A549 (cell line): Measurements from ENCODE around the gene COQ10A. TPM values are rescaled to one million over a fixed set of nuclear protein-coding genes. Genes with fewer than 3 reads are reported as not detected.

Experiments
- ATAC-seq, 2 experiments: fragments of 200-7000 bp in 1 of 2; fragments of >200 bp in 1 of 2; cut with Nextera tagmentation in 1 of 2; cut with Tn5 transposase in 1 of 2; 3 replicates each; pipeline versions ENCODE4 v1.8.0 to v1.9.1; 2018 to 2020; ENCODE audit warnings: mild to moderate bottlenecking in 1 of 2, moderate library complexity in 1 of 2
- CTCF ChIA-PET: fragments of 300-600 bp; sonication (Branson Sonifier 250); formaldehyde crosslinking; extraction: SDS; loops from one replicate; lab custom pipeline; 2021; ENCODE audit warnings: antibody characterized with exemption, inconsistent platforms; lab: Yijun Ruan, JAX
- POLR2A ChIA-PET: fragments of 350-600 bp; formaldehyde crosslinking; extraction: SDS; loops from one replicate; lab custom pipeline; 2021; ENCODE audit warnings: antibody characterized with exemption, inconsistent platforms; lab: Yijun Ruan, JAX
- DNase-seq, 2 experiments: peaks; one replicate each; pipeline versions ENCODE4 v3.0.0 to v3.0.0-alpha.2; 2011 to 2016; ENCODE audit warnings: low read depth in 1 of 2, low spot score in 1 of 2
- FAIRE-seq: peaks from 2 replicates; lab custom pipeline; 2011; peaks lifted over from hg19 to GRCh38; lab: Jason Lieb, UNC
- H3K27ac ChIP-seq, 2 experiments: fragments of >200 bp; sonication (Bioruptor Twin); formaldehyde crosslinking; 3 replicates each; pipeline ENCODE4 v1.5.1; 2016 to 2017
- H3K4me1 ChIP-seq: fragments of >200 bp; sonication (Bioruptor Twin); formaldehyde crosslinking; 3 replicates; pipeline ENCODE4 v1.6.1; 2016
- H3K4me2 ChIP-seq: fragments of >200 bp; sonication (Bioruptor Twin); formaldehyde crosslinking; 3 replicates; pipeline ENCODE4 v1.6.1; 2016
- H3K4me3 ChIP-seq: fragments of >200 bp; sonication (Bioruptor Twin); formaldehyde crosslinking; 3 replicates; pipeline ENCODE4 v1.5.1; 2016
- H3K9me3 ChIP-seq: fragments of >200 bp; sonication (Bioruptor Twin); formaldehyde crosslinking; 3 replicates; pipeline ENCODE4 v1.6.1; 2016
- EP300 ChIP-seq, 2 experiments: fragments of >200 bp; sonication (Bioruptor Twin); formaldehyde crosslinking; IDR thresholded peaks; 2 replicates in 1 of 2; 3 replicates in 1 of 2; pipeline ENCODE4 v1.6.1; 2016 to 2017
- FOSB ChIP-seq: fragments of 250-450 bp; sonication (Bioruptor Pico); IDR thresholded peaks from 2 replicates; pipeline ENCODE4 v1.5.0; 2020; ENCODE audit warnings: mild to moderate bottlenecking, moderate library complexity
- FOSL2 ChIP-seq, 2 experiments: fragments of 450-650 bp in 1 of 2; fragments of >200 bp in 1 of 2; sonication (Bioruptor Twin) in 1 of 2; formaldehyde crosslinking; IDR thresholded peaks; 2 replicates each; pipeline versions ENCODE4 v1.5.0 to v1.6.1; 2016 to 2020; ENCODE audit warnings: mild to moderate bottlenecking in 1 of 2, moderate library complexity in 1 of 2
- FOXS1 ChIP-seq: fragments of 250-450 bp; sonication (Bioruptor Pico); IDR thresholded peaks from 2 replicates; pipeline ENCODE4 v1.5.0; 2020; ENCODE audit warnings: mild to moderate bottlenecking, moderate library complexity
- HEYL ChIP-seq: fragments of 250-450 bp; sonication (Bioruptor Pico); IDR thresholded peaks from 2 replicates; pipeline ENCODE4 v1.8.0; 2021; ENCODE audit warnings: mild to moderate bottlenecking, moderate library complexity
- HOXB13 ChIP-seq: fragments of 250-450 bp; sonication (Bioruptor Pico); IDR thresholded peaks from 2 replicates; pipeline ENCODE4 v1.5.0; 2020; ENCODE audit warnings: low read depth, mild to moderate bottlenecking, moderate library complexity
- KDM1A ChIP-seq: fragments of 200-600 bp; sonication (generic); IDR thresholded peaks from 2 replicates; pipeline ENCODE4 v1.6.1; 2016; ENCODE audit warnings: low read depth, mild to moderate bottlenecking
- MAFK ChIP-seq: fragments of 450-650 bp; IDR thresholded peaks from 2 replicates; pipeline ENCODE4 v1.6.1; 2014; ENCODE audit not compliant: partially characterized antibody
- MAZ ChIP-seq: fragments of 150-350 bp; IDR thresholded peaks from 2 replicates; pipeline ENCODE4 v1.6.1; 2014; ENCODE audit warnings: antibody characterized with exemption, low read depth, low read length, borderline replicate concordance
- MYC ChIP-seq: IDR thresholded peaks from 2 replicates; pipeline ENCODE4 v1.6.1; 2012; ENCODE audit warnings: mild to moderate bottlenecking, inconsistent platforms, low read length, improper control_type of control experiment, borderline replicate concordance
- POLR2A ChIP-seq: IDR thresholded peaks from 2 replicates; pipeline ENCODE4 v1.6.1; 2012; ENCODE audit warnings: mild to moderate bottlenecking, low read length
- SREBF2 ChIP-seq: fragments of 450-650 bp; IDR thresholded peaks from 2 replicates; pipeline ENCODE4 v1.6.1; 2014; ENCODE audit warnings: mild to moderate bottlenecking, moderate library complexity
- ZC3H11A ChIP-seq: fragments of 450-650 bp; IDR thresholded peaks from 2 replicates; pipeline ENCODE4 v1.6.1; 2014; ENCODE audit warnings: antibody characterized with exemption, mild to moderate bottlenecking
- ZFP36 ChIP-seq: fragments of 450-650 bp; IDR thresholded peaks from 2 replicates; pipeline ENCODE4 v1.6.1; 2014; ENCODE audit warnings: borderline replicate concordance; ENCODE audit not compliant: partially characterized antibody
- ZNF302 ChIP-seq: fragments of 250-450 bp; sonication (Bioruptor Pico); IDR thresholded peaks from 2 replicates; pipeline ENCODE4 v1.9.0; 2021; ENCODE audit warnings: inconsistent platforms, mild to moderate bottlenecking, moderate library complexity
- WGBS: methylation state at CpG from one replicate; pipeline ENCODE4 v1.1.6; 2017; ENCODE audit errors: missing lambda C conversion rate; 5-methylcytosine and 5-hydroxymethylcytosine counted together
- polyA plus RNA-seq, 4 experiments: library from polyadenylated mRNA; depleted of rRNA in 3 of 4; stranded (reverse); fragments of >200 nt; fragmentation: RNase III in 1 of 4; extraction: RNeasy Plus Mini Kit Qiagen cat#74134 plus additional on column Dnase treatment in 1 of 4; gene quantifications; 2 replicates in 3 of 4; 3 replicates in 1 of 4; pipeline ENCODE4 v1.2.3, GENCODE V29; 2011 to 2017
- TF ChIP-seq, protein P1 (sequence below): IDR thresholded peaks from 2 replicates; pipeline ENCODE4 v1.6.1; 2012
- TF ChIP-seq, protein P2 (sequence below): fragments of >200 bp; sonication (Bioruptor Twin); formaldehyde crosslinking; IDR thresholded peaks from 3 replicates; pipeline ENCODE4 v1.5.1; 2016
- TF ChIP-seq, protein P3 (sequence below): IDR thresholded peaks from 2 replicates; pipeline ENCODE4 v1.6.1; 2012
- TF ChIP-seq, protein P4 (sequence below): fragments of 250-450 bp; sonication (Bioruptor Pico); IDR thresholded peaks from 2 replicates; pipeline ENCODE4 v1.5.0; 2021; ENCODE audit warnings: mild to moderate bottlenecking, moderate library complexity, borderline replicate concordance

COQ10A gene
- polyA plus RNA-seq, 2 of the 4 experiments (the other 2 are of a cell fraction): 23.5 to 40.9 TPM

DNA sequence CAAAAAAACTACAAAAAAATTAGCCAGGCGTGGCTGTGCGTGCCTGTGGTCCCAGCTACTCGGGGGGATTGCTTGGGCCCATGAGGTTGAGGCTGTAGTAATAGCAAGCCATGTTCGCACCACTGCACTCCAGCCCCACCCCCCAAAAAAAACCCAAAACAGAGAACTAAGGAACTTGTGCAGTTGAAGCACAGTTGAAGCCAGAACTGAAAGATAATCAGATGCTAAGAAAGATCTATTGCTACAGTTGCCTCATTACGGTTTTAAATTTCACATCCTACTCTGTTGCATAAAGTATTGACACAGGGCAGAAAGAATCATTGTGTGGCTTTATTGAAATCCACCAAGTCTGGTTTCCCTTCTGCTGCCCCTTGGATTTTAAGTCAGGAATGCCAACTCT is 29.6 kb downstream of the COQ10A start:
- ATAC-seq: no peak
- WGBS: 87% methylated on average over 5 of the region's 5 CpGs
- H3K9me3 ChIP-seq: no peaks in the 10 kb centered on the region
- TF ChIP-seq MAFK (no peak), HEYL (CRISPR knock-in tag) (no peak), MAZ (no peak), HOXB13 (CRISPR knock-in tag) (no peak), ZFP36 (no peak), ZC3H11A (no peak), MYC (no peak), ZNF302 (CRISPR knock-in tag) (no peak), KDM1A (no peak), SREBF2 (no peak), FOSL2 (IDR thresholded peaks at IDR 0.05) (no peak), FOSL2 (CRISPR knock-in tag; IDR thresholded peaks at IDR 0.05) (no peak), EP300 (IDR thresholded peaks at IDR 0.05) (no peak), FOXS1 (CRISPR knock-in tag) (no peak), FOSB (CRISPR knock-in tag) (no peak), POLR2A (no peak)
- TF ChIP-seq, protein P1, sequence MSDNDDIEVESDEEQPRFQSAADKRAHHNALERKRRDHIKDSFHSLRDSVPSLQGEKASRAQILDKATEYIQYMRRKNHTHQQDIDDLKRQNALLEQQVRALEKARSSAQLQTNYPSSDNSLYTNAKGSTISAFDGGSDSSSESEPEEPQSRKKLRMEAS: no peak
- TF ChIP-seq, protein P2, sequence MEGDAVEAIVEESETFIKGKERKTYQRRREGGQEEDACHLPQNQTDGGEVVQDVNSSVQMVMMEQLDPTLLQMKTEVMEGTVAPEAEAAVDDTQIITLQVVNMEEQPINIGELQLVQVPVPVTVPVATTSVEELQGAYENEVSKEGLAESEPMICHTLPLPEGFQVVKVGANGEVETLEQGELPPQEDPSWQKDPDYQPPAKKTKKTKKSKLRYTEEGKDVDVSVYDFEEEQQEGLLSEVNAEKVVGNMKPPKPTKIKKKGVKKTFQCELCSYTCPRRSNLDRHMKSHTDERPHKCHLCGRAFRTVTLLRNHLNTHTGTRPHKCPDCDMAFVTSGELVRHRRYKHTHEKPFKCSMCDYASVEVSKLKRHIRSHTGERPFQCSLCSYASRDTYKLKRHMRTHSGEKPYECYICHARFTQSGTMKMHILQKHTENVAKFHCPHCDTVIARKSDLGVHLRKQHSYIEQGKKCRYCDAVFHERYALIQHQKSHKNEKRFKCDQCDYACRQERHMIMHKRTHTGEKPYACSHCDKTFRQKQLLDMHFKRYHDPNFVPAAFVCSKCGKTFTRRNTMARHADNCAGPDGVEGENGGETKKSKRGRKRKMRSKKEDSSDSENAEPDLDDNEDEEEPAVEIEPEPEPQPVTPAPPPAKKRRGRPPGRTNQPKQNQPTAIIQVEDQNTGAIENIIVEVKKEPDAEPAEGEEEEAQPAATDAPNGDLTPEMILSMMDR: no peak
- TF ChIP-seq, protein P3, sequence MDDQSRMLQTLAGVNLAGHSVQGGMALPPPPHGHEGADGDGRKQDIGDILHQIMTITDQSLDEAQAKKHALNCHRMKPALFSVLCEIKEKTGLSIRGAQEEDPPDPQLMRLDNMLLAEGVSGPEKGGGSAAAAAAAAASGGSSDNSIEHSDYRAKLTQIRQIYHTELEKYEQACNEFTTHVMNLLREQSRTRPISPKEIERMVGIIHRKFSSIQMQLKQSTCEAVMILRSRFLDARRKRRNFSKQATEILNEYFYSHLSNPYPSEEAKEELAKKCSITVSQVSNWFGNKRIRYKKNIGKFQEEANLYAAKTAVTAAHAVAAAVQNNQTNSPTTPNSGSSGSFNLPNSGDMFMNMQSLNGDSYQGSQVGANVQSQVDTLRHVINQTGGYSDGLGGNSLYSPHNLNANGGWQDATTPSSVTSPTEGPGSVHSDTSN: no peak
- TF ChIP-seq, all 56 proteins: peak for 0
- no peak for FAIRE-seq
- Histone ChIP-seq H3K27ac (no peak overlapping the region), H3K4me3 (no peak overlapping the region), H3K4me2 (no peak overlapping the region), H3K4me1 (peaks cover 23% of the 10 kb centered on the region; the same call in 2 of the 3 replicates)
- POLR2A ChIA-PET: no interaction called here
- DNase-seq: no peak
- CTCF ChIA-PET: interaction anchor here (1.3 kb wide), 1 partner anchor 17 kb away, joined by 3 read pairs; no protein-coding TSS in a partner anchor

DNA sequence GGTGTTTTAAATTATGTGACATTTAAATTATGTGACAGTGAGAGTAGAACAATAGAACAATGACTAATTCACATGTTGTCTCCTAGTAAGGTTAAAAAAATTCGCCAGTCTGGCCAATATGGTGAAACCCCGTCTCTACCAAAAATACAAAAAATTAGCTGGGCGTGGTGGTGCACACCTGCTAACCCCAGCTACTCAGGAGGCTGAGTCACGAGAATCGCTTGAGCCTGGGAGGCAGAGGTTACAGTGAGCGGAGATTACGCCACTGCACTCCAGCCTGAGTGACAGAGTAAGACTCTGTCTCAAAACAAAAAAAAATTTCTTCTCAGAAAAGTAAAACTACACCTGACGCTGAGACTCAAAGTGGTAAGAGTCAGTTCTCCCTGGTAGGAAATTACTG is 30.7 kb downstream of the COQ10A start:
- no peak overlapping the region for H3K27ac ChIP-seq
- WGBS: 91% methylated on average over 8 of the region's 8 CpGs
- H3K4me1 ChIP-seq: peaks cover 23% of the 10 kb centered on the region; the same call in 2 of the 3 replicates
- no peak overlapping the region for H3K4me3 ChIP-seq
- H3K4me2 ChIP-seq: no peak overlapping the region
- CTCF ChIA-PET: interaction anchor here (0.6 to 3.5 kb wide), 6 partner anchors 27 to 143 kb away, joined by 3 to 13 read pairs (median 4); partner anchors contain the start of genes COQ10A and SMARCC2
- DNase-seq (no peak), ATAC-seq (no peak), FAIRE-seq (no peak)
- POLR2A ChIA-PET: interaction anchor here (0.6 to 1.1 kb wide), 2 partner anchors 16 to 19 kb away, joined by 3 to 4 read pairs; partner anchors contain the start of gene CNPY2
- no peak for TF ChIP-seq MAFK
- TF ChIP-seq, protein P4, sequence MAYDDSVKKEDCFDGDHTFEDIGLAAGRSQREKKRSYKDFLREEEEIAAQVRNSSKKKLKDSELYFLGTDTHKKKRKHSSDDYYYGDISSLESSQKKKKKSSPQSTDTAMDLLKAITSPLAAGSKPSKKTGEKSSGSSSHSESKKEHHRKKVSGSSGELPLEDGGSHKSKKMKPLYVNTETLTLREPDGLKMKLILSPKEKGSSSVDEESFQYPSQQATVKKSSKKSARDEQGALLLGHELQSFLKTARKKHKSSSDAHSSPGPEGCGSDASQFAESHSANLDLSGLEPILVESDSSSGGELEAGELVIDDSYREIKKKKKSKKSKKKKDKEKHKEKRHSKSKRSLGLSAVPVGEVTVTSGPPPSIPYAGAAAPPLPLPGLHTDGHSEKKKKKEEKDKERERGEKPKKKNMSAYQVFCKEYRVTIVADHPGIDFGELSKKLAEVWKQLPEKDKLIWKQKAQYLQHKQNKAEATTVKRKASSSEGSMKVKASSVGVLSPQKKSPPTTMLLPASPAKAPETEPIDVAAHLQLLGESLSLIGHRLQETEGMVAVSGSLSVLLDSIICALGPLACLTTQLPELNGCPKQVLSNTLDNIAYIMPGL (CRISPR knock-in tag): no peak
- H3K9me3 ChIP-seq: no peaks in the 10 kb centered on the region
